HUES48 (cell line): ENCODE data around the gene BICRAL.
"Not testable (repeated sequence)": the region's sequence is repeated elsewhere in the genome, so short reads cannot be mapped to it uniquely, and the experiment has no call there.

ENCODE experiments used
- H3K27ac ChIP-seq: one replicate; pipeline ENCODE4 v1.7.0; 2013; ENCODE audit warnings: low read depth, low read length, inconsistent platforms
- H3K27me3 ChIP-seq: 2 replicates; pipeline ENCODE4 v1.6.1; 2013; ENCODE audit warnings: mild to moderate bottlenecking, low read length; ENCODE audit not compliant: control insufficient read depth, insufficient read depth
- H3K36me3 ChIP-seq: 2 replicates; pipeline ENCODE4 v1.6.1; 2013; ENCODE audit warnings: low read length; ENCODE audit not compliant: control insufficient read depth, insufficient read depth
- H3K4me1 ChIP-seq: 2 replicates; pipeline ENCODE4 v1.6.1; 2013; ENCODE audit warnings: mild to moderate bottlenecking, low read length; ENCODE audit not compliant: control insufficient read depth, insufficient read depth
- H3K4me3 ChIP-seq: 2 replicates; pipeline ENCODE4 v1.5.1; 2013; ENCODE audit warnings: mild to moderate bottlenecking, low read depth, low read length
- H3K9ac ChIP-seq: 2 replicates; pipeline ENCODE4 v1.6.1; 2013; ENCODE audit warnings: mild to moderate bottlenecking, low read depth, low read length, moderate library complexity
- H3K9me3 ChIP-seq: 2 replicates; pipeline ENCODE4 v1.6.1; 2013; ENCODE audit warnings: low read length; ENCODE audit not compliant: control insufficient read depth, insufficient read depth

BICRAL gene

GRCh38 chr6:42901538-42901957, 119.7 kb downstream of the BICRAL start:
- Histone ChIP-seq H3K9me3 (no peaks in the 10 kb centered on the region), H3K27me3 (no peaks in the 10 kb centered on the region), H3K9ac (no peak overlapping the region), H3K27ac (no peak overlapping the region), H3K4me1 (peaks cover 10% of the 10 kb centered on the region), H3K4me3 (no peak overlapping the region), H3K36me3 (no peaks in the 10 kb centered on the region)

- H3K4me1 ChIP-seq = peaks cover 10% of the 10 kb centered on the region
- not testable (repeated sequence) for H3K9ac ChIP-seq, H3K36me3 ChIP-seq, H3K9me3 ChIP-seq, H3K4me3 ChIP-seq, H3K27me3 ChIP-seq
- H3K27ac ChIP-seq = peak overlapping the region; percentile 33
Observed at GRCh38 chr6:42902429-42903263, 120.8 kb downstream of the BICRAL start.

- Histone ChIP-seq H3K4me1 (peaks cover 5% of the 10 kb centered on the region), H3K4me3 (no peak overlapping the region), H3K9me3 (no peaks in the 10 kb centered on the region), H3K27me3 (no peaks in the 10 kb centered on the region), H3K27ac (no peak overlapping the region), H3K36me3 (no peaks in the 10 kb centered on the region), H3K9ac (no peak overlapping the region)
Observed at GRCh38 chr6:42904467-42904866, 122.6 kb downstream of the BICRAL start.

GRCh38 chr6:42907336-42907735, 125.5 kb downstream of the BICRAL start:
- H3K9ac ChIP-seq = no peak overlapping the region
- no peaks in the 10 kb centered on the region for H3K36me3 ChIP-seq
- no peak overlapping the region for H3K27ac ChIP-seq
- H3K9me3 ChIP-seq = no peaks in the 10 kb centered on the region
- no peaks in the 10 kb centered on the region for H3K4me1 ChIP-seq
- H3K4me3 ChIP-seq = no peak overlapping the region
- no peaks in the 10 kb centered on the region for H3K27me3 ChIP-seq

GRCh38 chr6:42909835-42910234, 128.0 kb downstream of the BICRAL start:
- Histone ChIP-seq H3K4me1 (no peaks in the 10 kb centered on the region), H3K27ac (no peak overlapping the region), H3K27me3 (no peaks in the 10 kb centered on the region), H3K36me3 (no peaks in the 10 kb centered on the region), H3K9ac (no peak overlapping the region), H3K9me3 (no peaks in the 10 kb centered on the region), H3K4me3 (no peak overlapping the region)

- H3K4me1 ChIP-seq = no peaks in the 10 kb centered on the region
- H3K9ac ChIP-seq = peak overlapping the region; percentile 54; the same call in 1 of the 2 replicates
- no peaks in the 10 kb centered on the region for H3K9me3 ChIP-seq
- H3K27ac ChIP-seq = peak overlapping the region; percentile 90
- H3K36me3 ChIP-seq = no peaks in the 10 kb centered on the region
- peak overlapping the region; percentile 76 for H3K4me3 ChIP-seq
- H3K27me3 ChIP-seq = no peaks in the 10 kb centered on the region
Observed at GRCh38 chr6:42911171-42912021, 129.5 kb downstream of the BICRAL start.

- Histone ChIP-seq H3K27ac (no peak overlapping the region), H3K36me3 (no peaks in the 10 kb centered on the region), H3K9me3 (no peaks in the 10 kb centered on the region), H3K27me3 (no peaks in the 10 kb centered on the region), H3K4me3 (no peak overlapping the region), H3K9ac (no peak overlapping the region), H3K4me1 (no peaks in the 10 kb centered on the region)
Observed at GRCh38 chr6:42914546-42914945, 132.7 kb downstream of the BICRAL start.

- no peaks in the 10 kb centered on the region for H3K4me1 ChIP-seq
- no peaks in the 10 kb centered on the region for H3K27me3 ChIP-seq
- H3K4me3 ChIP-seq = no peak within 1 kb of the TSS
- no peaks in the 10 kb centered on the region for H3K36me3 ChIP-seq
- no peak within 1 kb of the TSS for H3K27ac ChIP-seq
- H3K9ac ChIP-seq = no peak within 1 kb of the TSS
- H3K9me3 ChIP-seq = no peaks in the 10 kb centered on the region
Observed at GRCh38 chr6:42915732-42916131, 133.9 kb downstream of the BICRAL start, which contains the start of gene PTCRA. Gene PTCRA (plus strand): TSS chr6:42916053. CDS start chr6:42916070, 17 bp downstream.

GRCh38 chr6:42916288-42916687, 134.4 kb downstream of the BICRAL start:
- Histone ChIP-seq H3K27me3 (no peaks in the 10 kb centered on the region), H3K27ac (no peak overlapping the region), H3K4me1 (no peaks in the 10 kb centered on the region), H3K9me3 (no peaks in the 10 kb centered on the region), H3K36me3 (no peaks in the 10 kb centered on the region), H3K4me3 (no peak overlapping the region), H3K9ac (no peak overlapping the region)
